CD14-positive monocyte (primary cell): ENCODE data around the gene ZBTB32. TPM values are rescaled to one million over a fixed set of nuclear protein-coding genes. Genes with fewer than 3 reads are reported as not detected.

Experiments used
- DNase-seq, 3 donors: peaks; one replicate each; pipeline ENCODE4 v3.0.0-alpha.2; 2011 to 2022
- H2AFZ ChIP-seq: 2 replicates; pipeline ENCODE4 v1.6.0; 2012; ENCODE audit warnings: mild to moderate bottlenecking, low read depth, low read length, inconsistent platforms; ENCODE audit not compliant: insufficient read depth, poor library complexity, severe bottlenecking
- H3K27ac ChIP-seq, 2 donors: 1 replicate in 1 of 2; 2 replicates in 1 of 2; pipeline ENCODE4 v1.5.1; 2012 to 2013; ENCODE audit warnings: low read length in 2 of 2, control low read depth in 1 of 2, inconsistent platforms in 1 of 2, low read depth in 1 of 2, mild to moderate bottlenecking in 1 of 2
- H3K27me3 ChIP-seq, 2 donors: one replicate each; pipeline versions ENCODE4 v1.6.0 to v1.6.1; 2011 to 2013; ENCODE audit warnings: low read length in 2 of 2; ENCODE audit not compliant: control insufficient read depth in 2 of 2, insufficient read depth in 2 of 2
- H3K36me3 ChIP-seq, 2 donors: replicated peaks in 1 of 2; 1 replicate in 1 of 2; 2 replicates in 1 of 2; pipeline versions ENCODE4 v1.5.1 to v1.6.1; 2012 to 2013; ENCODE audit warnings: low read length in 2 of 2, control low read depth in 1 of 2, inconsistent platforms in 1 of 2, mild to moderate bottlenecking in 1 of 2; ENCODE audit not compliant: insufficient read depth in 2 of 2, control insufficient read depth in 1 of 2
- H3K4me1 ChIP-seq, 2 donors: 1 replicate in 1 of 2; 2 replicates in 1 of 2; pipeline versions ENCODE4 v1.5.1 to v1.6.1; 2012 to 2013; ENCODE audit warnings: low read length in 2 of 2, control low read depth in 1 of 2, inconsistent platforms in 1 of 2, mild to moderate bottlenecking in 1 of 2, moderate library complexity in 1 of 2; ENCODE audit not compliant: insufficient read depth in 2 of 2, control insufficient read depth in 1 of 2
- H3K4me2 ChIP-seq: replicated peaks from 2 replicates; pipeline ENCODE3; 2012; ENCODE audit warnings: low read length, moderate library complexity, mild to moderate bottlenecking; ENCODE audit not compliant: poor library complexity, severe bottlenecking; ENCODE audit errors: extremely low read depth
- H3K4me3 ChIP-seq, 3 experiments: fragments of 200-600 bp in 1 of 3; sonication (generic) in 1 of 3; replicated peaks in 1 of 3; 1 replicate in 2 of 3; 2 replicates in 1 of 3; pipeline ENCODE4 v1.5.1; 2011 to 2013; ENCODE audit warnings: low read length in 3 of 3, mild to moderate bottlenecking in 3 of 3, control low read depth in 2 of 3, low read depth in 2 of 3, inconsistent platforms in 1 of 3, moderate library complexity in 1 of 3
- H3K79me2 ChIP-seq: 2 replicates; pipeline ENCODE4 v1.6.0; 2012; ENCODE audit warnings: mild to moderate bottlenecking, control low read depth, inconsistent platforms, low read length, moderate library complexity; ENCODE audit not compliant: insufficient read depth
- H3K9ac ChIP-seq: 2 replicates; pipeline ENCODE4 v1.6.0; 2017; ENCODE audit warnings: low read length, mild to moderate bottlenecking; ENCODE audit not compliant: insufficient read depth, poor library complexity, severe bottlenecking
- H3K9me3 ChIP-seq, 2 donors: replicated peaks in 1 of 2; 1 replicate in 1 of 2; 2 replicates in 1 of 2; pipeline versions ENCODE4 v1.5.1 to v1.6.1; 2012 to 2013; ENCODE audit warnings: low read length in 2 of 2, control low read depth in 1 of 2; ENCODE audit not compliant: control insufficient read depth in 1 of 2, insufficient read depth in 1 of 2
- H4K20me1 ChIP-seq: 2 replicates; pipeline ENCODE4 v1.6.0; 2012; ENCODE audit warnings: mild to moderate bottlenecking, low read length, control low read depth, moderate library complexity; ENCODE audit not compliant: insufficient read depth
- H3K27ac Mint-ChIP-seq, 7 donors: one replicate each; pipeline ENCODE4 v1.8.0; 2020; ENCODE audit warnings: mild to moderate bottlenecking in 7 of 7, mixed read lengths in 7 of 7, moderate library complexity in 6 of 7, inconsistent platforms in 2 of 7
- H3K27me3 Mint-ChIP-seq, 3 donors: one replicate each; pipeline ENCODE4 v1.8.0; 2021 to 2022; ENCODE audit warnings: low read depth in 3 of 3, mild to moderate bottlenecking in 3 of 3, mixed read lengths in 3 of 3, moderate library complexity in 3 of 3, inconsistent platforms in 1 of 3
- H3K36me3 Mint-ChIP-seq, 2 donors: one replicate each; pipeline ENCODE4 v1.8.0; 2020; ENCODE audit warnings: mixed read lengths in 2 of 2, inconsistent platforms in 1 of 2, mild to moderate bottlenecking in 1 of 2
- H3K4me1 Mint-ChIP-seq: one replicate; pipeline ENCODE4 v1.8.0; 2020; ENCODE audit warnings: mild to moderate bottlenecking, mixed read lengths
- H3K4me3 Mint-ChIP-seq, 2 donors: one replicate each; pipeline ENCODE4 v1.8.0; 2020; ENCODE audit warnings: mild to moderate bottlenecking in 2 of 2, mixed read lengths in 2 of 2, moderate library complexity in 1 of 2
- H3K9me3 Mint-ChIP-seq, 7 donors: one replicate each; pipeline ENCODE4 v1.8.0; 2020 to 2022; ENCODE audit warnings: mixed read lengths in 7 of 7, mild to moderate bottlenecking in 6 of 7, moderate library complexity in 6 of 7, inconsistent platforms in 2 of 7
- WGBS: methylation state at CpG from one replicate; pipeline ENCODE4 v1.1.5; 2013; ENCODE audit warnings: missing lambda C conversion rate; ENCODE audit not compliant: insufficient coverage; 5-methylcytosine and 5-hydroxymethylcytosine counted together
- intact Hi-C, 2 donors: fragments of 100-400 bp; cut with micrococcal nuclease; formaldehyde crosslinking; loops; one replicate each; pipeline versions ENCODE4 v1.15.0 to v1.15.1; 2023
- polyA plus RNA-seq, 3 donors: library from polyadenylated mRNA; depleted of rRNA in 1 of 3; unstranded in 2 of 3; stranded (reverse) in 1 of 3; fragments of 300-500 nt in 2 of 3; fragments of >200 nt in 1 of 3; fragmentation: Illumina TruSeq in 2 of 3; gene quantifications; 1 replicate in 2 of 3; 2 replicates in 1 of 3; pipeline ENCODE4 v1.2.3, GENCODE V29; 2012 to 2021
- TF ChIP-seq, protein P1 (sequence below): fragments of 200-600 bp; IDR thresholded peaks from one replicate; pipeline ENCODE4 v1.8.0; 2022; ENCODE audit warnings: antibody characterized with exemption, mild to moderate bottlenecking

The ZBTB32 gene
- polyA plus RNA-seq, 3 donors = 0.05 TPM; not detected in 2

DNA sequence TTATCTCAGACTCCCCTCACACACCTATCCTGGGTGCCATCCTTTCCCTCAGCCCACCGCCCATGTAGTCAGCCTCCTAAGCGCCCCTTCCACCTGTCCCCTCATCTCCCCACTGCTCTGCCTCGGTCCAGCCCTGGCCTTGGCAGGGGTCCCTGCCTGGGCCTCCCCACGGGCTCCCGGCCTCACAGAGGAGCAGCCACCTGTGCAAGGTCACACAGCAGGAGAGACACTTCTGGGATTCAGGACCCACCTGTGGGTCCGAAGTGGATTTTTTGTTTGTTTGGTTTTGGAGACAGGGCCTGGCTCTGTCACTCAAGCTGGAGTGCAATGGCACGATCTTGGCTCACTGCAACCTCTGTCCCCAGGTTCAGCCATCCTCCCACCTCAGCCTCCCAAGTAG lies 38.8 kb upstream of the ZBTB32 start:
- no peaks in the 10 kb centered on the region for H3K4me1 ChIP-seq
- H4K20me1 ChIP-seq = peaks cover 6% of the 10 kb centered on the region
- H3K79me2 ChIP-seq = no peaks in the 10 kb centered on the region
- H3K9me3 Mint-ChIP-seq = peaks cover 0 to 4% (median 0%) of the 10 kb centered on the region in 7 donors
- H2AFZ ChIP-seq = no peak overlapping the region
- H3K27ac ChIP-seq = no peak overlapping the region
- H3K9me3 ChIP-seq = no peaks in the 10 kb centered on the region
- TF ChIP-seq, protein P1, sequence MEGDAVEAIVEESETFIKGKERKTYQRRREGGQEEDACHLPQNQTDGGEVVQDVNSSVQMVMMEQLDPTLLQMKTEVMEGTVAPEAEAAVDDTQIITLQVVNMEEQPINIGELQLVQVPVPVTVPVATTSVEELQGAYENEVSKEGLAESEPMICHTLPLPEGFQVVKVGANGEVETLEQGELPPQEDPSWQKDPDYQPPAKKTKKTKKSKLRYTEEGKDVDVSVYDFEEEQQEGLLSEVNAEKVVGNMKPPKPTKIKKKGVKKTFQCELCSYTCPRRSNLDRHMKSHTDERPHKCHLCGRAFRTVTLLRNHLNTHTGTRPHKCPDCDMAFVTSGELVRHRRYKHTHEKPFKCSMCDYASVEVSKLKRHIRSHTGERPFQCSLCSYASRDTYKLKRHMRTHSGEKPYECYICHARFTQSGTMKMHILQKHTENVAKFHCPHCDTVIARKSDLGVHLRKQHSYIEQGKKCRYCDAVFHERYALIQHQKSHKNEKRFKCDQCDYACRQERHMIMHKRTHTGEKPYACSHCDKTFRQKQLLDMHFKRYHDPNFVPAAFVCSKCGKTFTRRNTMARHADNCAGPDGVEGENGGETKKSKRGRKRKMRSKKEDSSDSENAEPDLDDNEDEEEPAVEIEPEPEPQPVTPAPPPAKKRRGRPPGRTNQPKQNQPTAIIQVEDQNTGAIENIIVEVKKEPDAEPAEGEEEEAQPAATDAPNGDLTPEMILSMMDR = no peak
- no peak overlapping the region for H3K9ac ChIP-seq
- H3K36me3 ChIP-seq = peaks cover 25 to 26% of the 10 kb centered on the region in 2 donors
- no peaks in the 10 kb centered on the region for H3K4me1 Mint-ChIP-seq
- H3K36me3 Mint-ChIP-seq = peaks cover 0 to 11% of the 10 kb centered on the region in 2 donors
- H3K4me3 Mint-ChIP-seq = no peak overlapping the region
- intact Hi-C loops = no loop called here
- WGBS = 71% methylated on average over 6 of the region's 7 CpGs
- H3K27me3 ChIP-seq = no peaks in the 10 kb centered on the region
- peaks cover 11 to 15% (median 14%) of the 10 kb centered on the region in 3 donors for H3K27me3 Mint-ChIP-seq
- H3K4me2 ChIP-seq = no peak overlapping the region
- no peak overlapping the region for H3K4me3 ChIP-seq
- H3K27ac Mint-ChIP-seq = no peak overlapping the region
- DNase-seq = no peak

GRCh38 chr19:35666251-35666913 lies 38.0 kb upstream of the ZBTB32 start, which contains the start of gene UPK1A:
Gene UPK1A, plus strand, starts transcription at chr19:35666517. Its CDS starts 296 bp downstream, at chr19:35666813.
- Histone ChIP-seq H4K20me1 (peaks cover 2% of the 10 kb centered on the region), H2AFZ (no peak within 1 kb of the TSS), H3K4me1 (no peaks in the 10 kb centered on the region), H3K27ac (no peak within 1 kb of the TSS), H3K9me3 (no peaks in the 10 kb centered on the region), H3K9ac (no peak within 1 kb of the TSS), H3K4me2 (no peak within 1 kb of the TSS), H3K36me3 (peaks cover 21% of the 10 kb centered on the region in 2 donors), H3K79me2 (no peaks in the 10 kb centered on the region), H3K27me3 (no peaks in the 10 kb centered on the region), H3K4me3 (no peak within 1 kb of the TSS)
- Mint-ChIP-seq H3K9me3 (peaks cover 0 to 4% (median 0%) of the 10 kb centered on the region in 7 donors), H3K36me3 (peaks cover 0 to 11% of the 10 kb centered on the region in 2 donors), H3K4me3 (no peak within 1 kb of the TSS), H3K4me1 (no peaks in the 10 kb centered on the region), H3K27ac (peak within 1 kb of the TSS in 1 of 7 donors; percentile 31), H3K27me3 (peaks cover 17 to 20% (median 19%) of the 10 kb centered on the region in 3 donors)
- no peak for DNase-seq
- TF ChIP-seq, protein P1 = no peak
- WGBS = 86% methylated on average over 11 of the region's 16 CpGs
- intact Hi-C loops = no loop called here
